ENCODE data around the gene MAP3K14.

Gene MAP3K14

GRCh38 chr17:45218895-45219661 is 97.7 kb downstream of the MAP3K14 start:
- DNase-seq = peak; percentile 72

Data from NCI-H524 treated with DMSO at 0.1 percent for 48 hours (cell line).